WTC11 (cell line): ENCODE results near the gene HSBP1L1. TPM values are rescaled to one million over a fixed set of nuclear protein-coding genes. Genes with fewer than 3 reads are reported as not detected.

ENCODE experiments used
- ATAC-seq: fragments of 200-7000 bp; cut with Tn5 transposase; 2 replicates; pipeline ENCODE4 v1.10.0; 2021; ENCODE audit warnings: mild to moderate bottlenecking, moderate library complexity
- CTCF ChIA-PET: fragments of 300-600 bp; sonication (Branson Sonifier 250); formaldehyde crosslinking; loops from one replicate; lab custom pipeline; 2021; ENCODE audit warnings: antibody characterized with exemption; lab: Charles Lee
- POLR2A ChIA-PET: fragments of 350-600 bp; sonication (Branson Sonifier 250); formaldehyde crosslinking; loops from one replicate; lab custom pipeline; 2021; ENCODE audit warnings: antibody characterized with exemption; lab: Charles Lee
- DNase-seq: peaks from one replicate; pipeline ENCODE4 v3.0.0; 2021; ENCODE audit warnings: low spot score
- H3K27ac Mint-ChIP-seq: 2 replicates; pipeline ENCODE4 v1.8.0; 2021; ENCODE audit warnings: mixed read lengths
- H3K27me3 Mint-ChIP-seq: 2 replicates; pipeline ENCODE4 v1.8.0; 2021; ENCODE audit warnings: low read depth, mild to moderate bottlenecking, moderate library complexity, mixed read lengths
- H3K36me3 Mint-ChIP-seq: 2 replicates; pipeline ENCODE4 v1.8.0; 2021; ENCODE audit warnings: mixed read lengths
- H3K4me1 Mint-ChIP-seq: 2 replicates; pipeline ENCODE4 v1.8.0; 2022; ENCODE audit warnings: mixed read lengths
- H3K4me3 Mint-ChIP-seq: 2 replicates; pipeline ENCODE4 v1.8.0; 2021; ENCODE audit warnings: mild to moderate bottlenecking, moderate library complexity, mixed read lengths
- H3K9me3 Mint-ChIP-seq: 2 replicates; pipeline ENCODE4 v1.8.0; 2021; ENCODE audit warnings: mixed read lengths
- AFF4 ChIP-seq: sonication (generic); formaldehyde crosslinking; IDR thresholded peaks from 2 replicates; pipeline ENCODE4 v1.8.1; 2023; ENCODE audit warnings: mild to moderate bottlenecking, missing genetic modification reagents, borderline replicate concordance
- CREB1 ChIP-seq: sonication (generic); formaldehyde crosslinking; IDR thresholded peaks from 2 replicates; pipeline ENCODE4 v1.8.0; 2023; ENCODE audit warnings: mild to moderate bottlenecking, missing genetic modification reagents
- CTCF ChIP-seq: fragments of 200-600 bp; IDR thresholded peaks from 2 replicates; pipeline ENCODE4 v1.8.0; 2022; ENCODE audit warnings: antibody characterized with exemption
- ELF4 ChIP-seq: sonication (generic); formaldehyde crosslinking; IDR thresholded peaks from 2 replicates; pipeline ENCODE4 v1.8.1; 2022; ENCODE audit warnings: low read depth, mild to moderate bottlenecking, moderate library complexity, missing genetic modification reagents
- FOXP4 ChIP-seq: sonication (generic); formaldehyde crosslinking; IDR thresholded peaks from 2 replicates; pipeline ENCODE4 v1.8.0; 2022; ENCODE audit warnings: mild to moderate bottlenecking, missing genetic modification reagents
- HMGXB4 ChIP-seq: sonication (generic); formaldehyde crosslinking; IDR thresholded peaks from 2 replicates; pipeline ENCODE4 v1.8.1; 2023; ENCODE audit warnings: mild to moderate bottlenecking, moderate library complexity, missing genetic modification reagents
- JAZF1 ChIP-seq: fragments of 250-450 bp; sonication (Bioruptor Pico); IDR thresholded peaks from 2 replicates; pipeline ENCODE4 v1.9.0; 2021; ENCODE audit warnings: moderate library complexity, mild to moderate bottlenecking, inconsistent platforms
- MAX ChIP-seq: sonication (generic); formaldehyde crosslinking; IDR thresholded peaks from 2 replicates; pipeline ENCODE4 v1.8.0; 2022; ENCODE audit warnings: mild to moderate bottlenecking, missing genetic modification reagents
- NFYB ChIP-seq: sonication (generic); formaldehyde crosslinking; conservative IDR thresholded peaks from 2 replicates; pipeline ENCODE4 v1.8.0; 2022; ENCODE audit warnings: low read depth, missing genetic modification reagents
- RELA ChIP-seq: sonication (generic); formaldehyde crosslinking; IDR thresholded peaks from 2 replicates; pipeline ENCODE4 v1.8.1; 2022; ENCODE audit warnings: missing genetic modification reagents, mild to moderate bottlenecking, borderline replicate concordance
- ZBTB43 ChIP-seq: sonication (generic); formaldehyde crosslinking; IDR thresholded peaks from 2 replicates; pipeline ENCODE4 v1.8.1; 2023; ENCODE audit warnings: mild to moderate bottlenecking, missing genetic modification reagents
- ZNF219 ChIP-seq: sonication (generic); formaldehyde crosslinking; IDR thresholded peaks from 2 replicates; pipeline ENCODE4 v1.8.0; 2023; ENCODE audit warnings: missing genetic modification reagents, mild to moderate bottlenecking, borderline replicate concordance
- ZNF232 ChIP-seq: sonication (generic); formaldehyde crosslinking; IDR thresholded peaks from 2 replicates; pipeline ENCODE4 v1.8.0; 2022; ENCODE audit warnings: mild to moderate bottlenecking, missing genetic modification reagents
- ZNF425 ChIP-seq: fragments of 250-450 bp; sonication (Bioruptor Pico); conservative IDR thresholded peaks from 2 replicates; pipeline ENCODE4 v1.9.0; 2021; ENCODE audit warnings: mild to moderate bottlenecking
- total RNA-seq: library from RNA; stranded (reverse); gene quantifications from 3 replicates; pipeline ENCODE4 v1.2.3, GENCODE V29; 2021

HSBP1L1 gene
- total RNA-seq, 1 experiment from 2014 or later: 1.4 TPM

- no peak for TF ChIP-seq CTCF
- TF ChIP-seq NFYB (CRISPR knock-in tag): no peak
- TF ChIP-seq ZBTB43 (CRISPR knock-in tag): no peak
- no peak for TF ChIP-seq FOXP4 (CRISPR knock-in tag)
Measured at GRCh38 chr18:79931475-79931874, 33.0 kb upstream of the HSBP1L1 start (continued).

GRCh38 chr18:79932907-79933306, 31.5 kb upstream of the HSBP1L1 start:
- H3K4me1 Mint-ChIP-seq: peaks cover 8% of the 10 kb centered on the region
- no peak for DNase-seq
- peaks cover 38% of the 10 kb centered on the region for H3K36me3 Mint-ChIP-seq
- ChIA-PET POLR2A (no interaction called here), CTCF (no interaction called here)
- ATAC-seq: no peak
- peaks cover 50% of the 10 kb centered on the region for H3K9me3 Mint-ChIP-seq
- no peak overlapping the region for H3K27ac Mint-ChIP-seq
- no peak for TF ChIP-seq ZNF219 (CRISPR knock-in tag)
- no peak for TF ChIP-seq HMGXB4
- no peak for TF ChIP-seq ZNF425 (CRISPR knock-in tag)
- no peak for TF ChIP-seq JAZF1 (CRISPR knock-in tag)
- no peak for TF ChIP-seq ELF4
- no peak for TF ChIP-seq MAX (CRISPR knock-in tag)
- no peak for TF ChIP-seq RELA (CRISPR knock-in tag)
- TF ChIP-seq ZBTB43 (CRISPR knock-in tag): no peak
- no peaks in the 10 kb centered on the region; the same call in 1 of the 2 replicates for H3K27me3 Mint-ChIP-seq
- no peak overlapping the region for H3K4me3 Mint-ChIP-seq

GRCh38 chr18:79933765-79934164, 30.7 kb upstream of the HSBP1L1 start:
- H3K27me3 Mint-ChIP-seq: no peaks in the 10 kb centered on the region; the same call in 1 of the 2 replicates
- DNase-seq: peak; percentile 69
- H3K27ac Mint-ChIP-seq: no peak overlapping the region
- peaks cover 36% of the 10 kb centered on the region for H3K36me3 Mint-ChIP-seq
- CTCF ChIA-PET: interaction anchor here (0.9 to 1.8 kb wide), 9 partner anchors 11 to 214 kb away, joined by 3 to 8 read pairs (median 5); partner anchors contain the start of gene TXNL4A
- H3K4me1 Mint-ChIP-seq: peaks cover 8% of the 10 kb centered on the region
- TF ChIP-seq CREB1 (CRISPR knock-in tag): no peak
- TF ChIP-seq AFF4 (CRISPR knock-in tag): no peak
- TF ChIP-seq ZNF232 (CRISPR knock-in tag): no peak
- peak; percentile 26; the same call in 1 of the 2 replicates for TF ChIP-seq CTCF
- TF ChIP-seq, all 79 proteins: peak for 1
- Mint-ChIP-seq H3K4me3 (no peak overlapping the region), H3K9me3 (peaks cover 47% of the 10 kb centered on the region)
- POLR2A ChIA-PET: interaction anchor here (0.7 kb wide), 1 partner anchor 30 kb away, joined by 4 read pairs; the partner anchor contains the start of gene HSBP1L1
- peak; percentile 80 for ATAC-seq
